Neural progenitor cell (in vitro differentiated cells): ENCODE results near the gene SNX15.
A peak's percentile ranks its signal among the peaks of the same experiment; 100 is the strongest.

Experiments
- CTCF ChIP-seq: fragments of 200-600 bp; sonication (generic); IDR thresholded peaks from 2 replicates; pipeline ENCODE4 v1.5.1; 2017; ENCODE audit warnings: antibody characterized with exemption, mild to moderate bottlenecking
- EZH2phosphoT487 ChIP-seq: fragments of 200-600 bp; sonication (generic); IDR thresholded peaks from 2 replicates; pipeline ENCODE4 v1.6.1; 2017; ENCODE audit warnings: antibody characterized with exemption

- TF ChIP-seq CTCF (peak; percentile 57), EZH2phosphoT487 (no peak)
Measured at GRCh38 chr11:65060913-65061408, 33.7 kb downstream of the SNX15 start.
